Loucy (cell line): ENCODE results near the gene WWTR1.

Experiments
- CTCF ChIP-seq: fragments of 200-600 bp; sonication (generic); conservative IDR thresholded peaks from 2 replicates; pipeline ENCODE4 v1.5.1; 2014; ENCODE audit warnings: mild to moderate bottlenecking, antibody characterized with exemption, low read length
- EZH2phosphoT487 ChIP-seq: fragments of 200-600 bp; IDR thresholded peaks from 2 replicates; pipeline ENCODE4 v1.6.1; 2018; ENCODE audit warnings: antibody characterized with exemption, mild to moderate bottlenecking, moderate library complexity, borderline replicate concordance

GRCh38 chr3:149657321-149657925 is 402 bp downstream of the WWTR1 start:
- TF ChIP-seq CTCF (no peak), EZH2phosphoT487 (no peak)
